Smooth muscle cell (in vitro differentiated cells): Measurements from ENCODE around the gene CARMIL1. TPM values are rescaled to one million over a fixed set of nuclear protein-coding genes. Genes with fewer than 3 reads are reported as not detected.

Experiments
- DNase-seq: peaks from one replicate; lab custom pipeline; 2025; ENCODE audit not compliant: unreplicated experiment; lab: John Stamatoyannopoulos, UW
- H2AFZ ChIP-seq: fragments of 200-600 bp; sonication (generic); 2 replicates; pipeline ENCODE4 v1.6.0; 2016; ENCODE audit warnings: antibody characterized with exemption, low read depth, mild to moderate bottlenecking
- H3F3A ChIP-seq: fragments of 200-600 bp; sonication (generic); 2 replicates; pipeline ENCODE4 v1.6.0; 2017; ENCODE audit warnings: antibody characterized with exemption, low read depth
- H3K27ac ChIP-seq: fragments of 200-600 bp; sonication (generic); 2 replicates; pipeline ENCODE4 v1.5.1; 2016; ENCODE audit warnings: low read depth, mild to moderate bottlenecking
- H3K27me3 ChIP-seq: fragments of 200-600 bp; sonication (generic); 2 replicates; pipeline ENCODE4 v1.6.1; 2016; ENCODE audit warnings: low read depth, mild to moderate bottlenecking
- H3K36me3 ChIP-seq: fragments of 200-600 bp; sonication (generic); 2 replicates; pipeline ENCODE4 v1.5.1; 2016; ENCODE audit warnings: low read depth
- H3K4me1 ChIP-seq: fragments of 200-600 bp; sonication (generic); 2 replicates; pipeline ENCODE4 v1.5.1; 2016; ENCODE audit warnings: low read depth
- H3K4me2 ChIP-seq: fragments of 200-600 bp; sonication (generic); 2 replicates; pipeline ENCODE4 v1.6.0; 2016; ENCODE audit warnings: mild to moderate bottlenecking
- H3K4me3 ChIP-seq: fragments of 200-600 bp; sonication (generic); 2 replicates; pipeline ENCODE4 v1.5.1; 2016; ENCODE audit warnings: mild to moderate bottlenecking
- H3K79me2 ChIP-seq: fragments of 200-600 bp; sonication (generic); 2 replicates; pipeline ENCODE4 v1.6.0; 2016; ENCODE audit warnings: low read depth, mild to moderate bottlenecking
- H3K9ac ChIP-seq: fragments of 200-600 bp; sonication (generic); 2 replicates; pipeline ENCODE4 v1.6.0; 2016; ENCODE audit warnings: low read depth
- H3K9me3 ChIP-seq: fragments of 200-600 bp; sonication (generic); replicated peaks from 2 replicates; pipeline ENCODE4 v1.5.1; 2016; ENCODE audit warnings: low read depth
- H4K20me1 ChIP-seq: fragments of 200-600 bp; sonication (generic); 2 replicates; pipeline ENCODE4 v1.6.0; 2016; ENCODE audit warnings: low read depth
- WGBS: methylation state at CpG from one replicate; pipeline ENCODE4 v1.1.7; 2016; ENCODE audit warnings: low lambda C conversion rate; 5-methylcytosine and 5-hydroxymethylcytosine counted together
- polyA plus RNA-seq: library from polyadenylated mRNA; unstranded; fragments of >200 nt; fragmentation: Nextera tagmentation; extraction: Ambion mirVana; gene quantifications from 2 replicates; pipeline ENCODE4 v1.2.1, GENCODE V29; 2016
- total RNA-seq: library from RNA; depleted of rRNA; stranded (reverse); fragments of >200 nt; gene quantifications from 2 replicates; pipeline ENCODE4 v1.2.3, GENCODE V29; 2014
- TF ChIP-seq, protein P1 (sequence below): fragments of 200-600 bp; sonication (generic); IDR thresholded peaks from 2 replicates; pipeline ENCODE4 v1.5.1; 2017; ENCODE audit warnings: borderline replicate concordance, mild to moderate bottlenecking, antibody characterized with exemption; ENCODE audit not compliant: insufficient read depth, poor library complexity, severe bottlenecking

The CARMIL1 gene
- total and polyA plus RNA-seq, 2 experiments from 2014 or later: 7.6 to 24.1 TPM

GRCh38 chr6:25388776-25389175, 109.6 kb downstream of the CARMIL1 start:
- H3K4me2 ChIP-seq: no peak overlapping the region
- H3K27me3 ChIP-seq: no peaks in the 10 kb centered on the region
- H3K9ac ChIP-seq: no peak overlapping the region
- TF ChIP-seq, protein P1, sequence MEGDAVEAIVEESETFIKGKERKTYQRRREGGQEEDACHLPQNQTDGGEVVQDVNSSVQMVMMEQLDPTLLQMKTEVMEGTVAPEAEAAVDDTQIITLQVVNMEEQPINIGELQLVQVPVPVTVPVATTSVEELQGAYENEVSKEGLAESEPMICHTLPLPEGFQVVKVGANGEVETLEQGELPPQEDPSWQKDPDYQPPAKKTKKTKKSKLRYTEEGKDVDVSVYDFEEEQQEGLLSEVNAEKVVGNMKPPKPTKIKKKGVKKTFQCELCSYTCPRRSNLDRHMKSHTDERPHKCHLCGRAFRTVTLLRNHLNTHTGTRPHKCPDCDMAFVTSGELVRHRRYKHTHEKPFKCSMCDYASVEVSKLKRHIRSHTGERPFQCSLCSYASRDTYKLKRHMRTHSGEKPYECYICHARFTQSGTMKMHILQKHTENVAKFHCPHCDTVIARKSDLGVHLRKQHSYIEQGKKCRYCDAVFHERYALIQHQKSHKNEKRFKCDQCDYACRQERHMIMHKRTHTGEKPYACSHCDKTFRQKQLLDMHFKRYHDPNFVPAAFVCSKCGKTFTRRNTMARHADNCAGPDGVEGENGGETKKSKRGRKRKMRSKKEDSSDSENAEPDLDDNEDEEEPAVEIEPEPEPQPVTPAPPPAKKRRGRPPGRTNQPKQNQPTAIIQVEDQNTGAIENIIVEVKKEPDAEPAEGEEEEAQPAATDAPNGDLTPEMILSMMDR: no peak
- peaks cover 4% of the 10 kb centered on the region for H3K4me1 ChIP-seq
- WGBS: 86% methylated on average over 3 of the region's 3 CpGs
- no peak overlapping the region for H3K4me3 ChIP-seq
- no peaks in the 10 kb centered on the region for H3F3A ChIP-seq
- H3K9me3 ChIP-seq: no peaks in the 10 kb centered on the region
- no peaks in the 10 kb centered on the region for H3K36me3 ChIP-seq
- no peak for DNase-seq
- peaks cover 15% of the 10 kb centered on the region for H3K79me2 ChIP-seq
- H2AFZ ChIP-seq: no peak overlapping the region
- H4K20me1 ChIP-seq: no peaks in the 10 kb centered on the region
- no peak overlapping the region for H3K27ac ChIP-seq

DNA sequence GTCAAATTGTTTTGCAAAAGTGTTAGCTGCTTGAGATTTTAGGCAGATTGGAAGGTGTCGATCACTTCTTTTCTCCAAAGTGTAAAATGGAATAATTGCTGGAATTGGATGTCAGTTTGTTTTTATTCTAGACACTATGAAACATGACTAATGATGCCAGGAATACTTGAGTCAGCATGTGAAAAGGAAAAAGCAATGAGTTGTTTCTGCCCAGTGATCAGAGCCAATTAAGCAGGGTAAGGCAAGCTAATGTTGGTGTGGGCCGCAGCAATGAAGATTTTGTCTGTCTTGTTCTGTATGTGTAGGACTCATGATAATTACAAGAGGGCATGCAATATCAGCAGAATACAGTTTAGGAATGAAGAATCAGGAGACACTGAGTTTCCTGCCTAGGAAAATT, 110.3 kb downstream of the CARMIL1 start:
- H3K79me2 ChIP-seq: peaks cover 15% of the 10 kb centered on the region
- H2AFZ ChIP-seq: no peak overlapping the region
- 70% methylated on average over 2 of the region's 2 CpGs for WGBS
- peaks cover 4% of the 10 kb centered on the region for H3K4me1 ChIP-seq
- H3K9ac ChIP-seq: no peak overlapping the region
- no peaks in the 10 kb centered on the region for H4K20me1 ChIP-seq
- no peaks in the 10 kb centered on the region for H3F3A ChIP-seq
- no peaks in the 10 kb centered on the region for H3K36me3 ChIP-seq
- no peaks in the 10 kb centered on the region for H3K9me3 ChIP-seq
- H3K27me3 ChIP-seq: no peaks in the 10 kb centered on the region
- peak overlapping the region; percentile 2 for H3K4me2 ChIP-seq
- no peak for DNase-seq
- H3K27ac ChIP-seq: peak overlapping the region; percentile 13
- no peak overlapping the region for H3K4me3 ChIP-seq
- TF ChIP-seq, protein P1: no peak

DNA sequence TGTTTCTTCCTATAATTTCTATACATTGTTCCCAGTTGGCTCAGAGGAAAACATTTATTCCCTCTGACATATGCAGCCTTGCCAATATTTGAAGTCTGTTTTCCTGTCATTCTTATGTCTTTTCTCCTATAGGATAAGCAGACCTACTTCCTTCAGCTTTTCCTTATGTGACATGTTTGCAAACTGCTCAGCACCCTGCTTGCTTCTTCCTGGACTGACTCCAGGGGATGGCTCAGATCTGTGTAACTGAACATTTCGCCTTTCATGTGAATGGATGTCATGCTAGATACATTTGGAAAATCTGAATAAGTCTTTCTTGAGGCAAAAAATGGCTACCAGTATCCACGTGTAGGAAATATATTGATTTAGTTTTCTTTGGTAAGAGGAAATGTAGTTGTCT, 113.2 kb downstream of the CARMIL1 start:
- Histone ChIP-seq H4K20me1 (peaks cover 4% of the 10 kb centered on the region), H3K9ac (no peak overlapping the region), H3K4me1 (peaks cover 4% of the 10 kb centered on the region), H3F3A (no peaks in the 10 kb centered on the region), H3K27me3 (no peaks in the 10 kb centered on the region), H3K4me2 (no peak overlapping the region), H3K79me2 (peaks cover 9% of the 10 kb centered on the region), H3K27ac (no peak overlapping the region), H2AFZ (no peak overlapping the region), H3K36me3 (no peaks in the 10 kb centered on the region), H3K9me3 (no peaks in the 10 kb centered on the region), H3K4me3 (no peak overlapping the region)
- no peak for DNase-seq
- TF ChIP-seq, protein P1: no peak
- 91% methylated on average over 2 of the region's 2 CpGs for WGBS

DNA sequence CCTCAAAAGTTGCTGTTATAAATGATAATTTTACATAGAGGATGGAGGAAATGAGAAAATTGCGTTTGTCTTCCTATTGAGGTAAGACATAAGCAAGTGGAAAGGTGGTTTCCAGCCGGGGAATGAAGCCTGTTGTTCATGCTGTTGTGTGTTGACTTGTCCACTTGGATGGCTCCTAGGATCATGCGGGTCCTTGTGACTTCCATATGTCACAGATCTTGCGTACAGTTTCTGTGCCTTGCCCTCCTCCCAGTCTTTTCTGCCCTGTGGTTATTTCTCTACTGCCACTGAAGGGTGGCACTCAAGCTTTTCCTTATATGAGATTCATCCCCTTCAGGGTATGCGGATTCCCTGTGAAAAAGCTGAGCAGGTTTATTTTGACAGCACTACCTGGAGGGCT, 116.6 kb downstream of the CARMIL1 start:
- Histone ChIP-seq H3K9ac (no peak overlapping the region), H3K4me1 (no peaks in the 10 kb centered on the region), H3F3A (no peaks in the 10 kb centered on the region), H3K4me2 (no peak overlapping the region), H3K79me2 (peaks cover 6% of the 10 kb centered on the region), H3K36me3 (no peaks in the 10 kb centered on the region), H4K20me1 (peaks cover 4% of the 10 kb centered on the region), H3K4me3 (no peak overlapping the region), H3K9me3 (no peaks in the 10 kb centered on the region), H3K27ac (no peak overlapping the region), H2AFZ (no peak overlapping the region), H3K27me3 (no peaks in the 10 kb centered on the region)
- TF ChIP-seq, protein P1: no peak
- no peak for DNase-seq
- 78% methylated on average over 5 of the region's 5 CpGs for WGBS
